ENCODE results near the gene CAMTA1.

DNA sequence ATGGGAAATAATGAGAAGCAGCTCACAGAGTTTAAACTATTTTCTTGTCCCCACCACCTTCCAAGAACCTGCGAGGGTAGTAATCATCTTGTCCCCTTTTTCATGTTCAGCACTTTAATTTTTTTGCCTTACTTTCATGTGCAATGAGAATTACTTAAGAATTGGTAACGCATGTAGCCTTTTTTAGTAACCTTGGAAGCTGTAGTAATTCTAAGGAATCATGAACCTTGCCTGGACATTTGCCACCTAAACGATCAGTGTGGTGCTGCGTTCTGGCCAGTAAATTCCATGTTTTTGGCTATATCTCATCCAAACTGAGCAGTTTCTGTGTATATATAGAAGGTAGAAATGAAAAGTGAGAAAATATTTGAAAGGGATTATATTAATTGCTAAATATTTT lies 981.9 kb downstream of the CAMTA1 start:
- TF ChIP-seq, protein P1, sequence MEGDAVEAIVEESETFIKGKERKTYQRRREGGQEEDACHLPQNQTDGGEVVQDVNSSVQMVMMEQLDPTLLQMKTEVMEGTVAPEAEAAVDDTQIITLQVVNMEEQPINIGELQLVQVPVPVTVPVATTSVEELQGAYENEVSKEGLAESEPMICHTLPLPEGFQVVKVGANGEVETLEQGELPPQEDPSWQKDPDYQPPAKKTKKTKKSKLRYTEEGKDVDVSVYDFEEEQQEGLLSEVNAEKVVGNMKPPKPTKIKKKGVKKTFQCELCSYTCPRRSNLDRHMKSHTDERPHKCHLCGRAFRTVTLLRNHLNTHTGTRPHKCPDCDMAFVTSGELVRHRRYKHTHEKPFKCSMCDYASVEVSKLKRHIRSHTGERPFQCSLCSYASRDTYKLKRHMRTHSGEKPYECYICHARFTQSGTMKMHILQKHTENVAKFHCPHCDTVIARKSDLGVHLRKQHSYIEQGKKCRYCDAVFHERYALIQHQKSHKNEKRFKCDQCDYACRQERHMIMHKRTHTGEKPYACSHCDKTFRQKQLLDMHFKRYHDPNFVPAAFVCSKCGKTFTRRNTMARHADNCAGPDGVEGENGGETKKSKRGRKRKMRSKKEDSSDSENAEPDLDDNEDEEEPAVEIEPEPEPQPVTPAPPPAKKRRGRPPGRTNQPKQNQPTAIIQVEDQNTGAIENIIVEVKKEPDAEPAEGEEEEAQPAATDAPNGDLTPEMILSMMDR (IDR thresholded peaks at IDR 0.05; ENCODE audit: low read length), result no peak
- TF ChIP-seq EZH2 (optimal IDR thresholded peaks at IDR 0.05; ENCODE audit: low read depth, low read length) (no peak), EZH2phosphoT487 (IDR thresholded peaks at IDR 0.05; ENCODE audit: low read length) (no peak)
